Mucosa of stomach (tissue), 1 donor: ENCODE measurements around the gene LRATD1.
A peak's percentile ranks its signal among the peaks of the same experiment; 100 is the strongest.

Experiments
- H3K27me3 ChIP-seq: one replicate; pipeline ENCODE4 v1.7.0; 2013; ENCODE audit warnings: mild to moderate bottlenecking, low read length; ENCODE audit not compliant: control insufficient read depth, insufficient read depth
- H3K36me3 ChIP-seq: one replicate; pipeline ENCODE4 v1.7.0; 2013; ENCODE audit warnings: low read length; ENCODE audit not compliant: control insufficient read depth, insufficient read depth
- H3K4me1 ChIP-seq: one replicate; pipeline ENCODE4 v1.7.0; 2013; ENCODE audit warnings: mild to moderate bottlenecking, low read length; ENCODE audit not compliant: control insufficient read depth, insufficient read depth
- H3K4me3 ChIP-seq: one replicate; pipeline ENCODE4 v1.7.0; 2013; ENCODE audit warnings: low read length
- H3K9ac ChIP-seq: one replicate; pipeline ENCODE4 v1.7.0; 2013; ENCODE audit warnings: mild to moderate bottlenecking, low read length, moderate library complexity
- H3K9me3 ChIP-seq: one replicate; pipeline ENCODE4 v1.7.0; 2013; ENCODE audit warnings: mild to moderate bottlenecking, low read length, moderate library complexity; ENCODE audit not compliant: control insufficient read depth
- donor health status: Pancreatic carcinoma.

Gene LRATD1

GRCh38 chr2:14634489-14635390 is 2.2 kb downstream of the LRATD1 start:
- peak overlapping the region; percentile 62 for H3K9ac ChIP-seq
- peaks cover 10% of the 10 kb centered on the region for H3K27me3 ChIP-seq
- no peaks in the 10 kb centered on the region for H3K9me3 ChIP-seq
- peaks cover 23% of the 10 kb centered on the region for H3K4me1 ChIP-seq
- peak overlapping the region; percentile 68 for H3K4me3 ChIP-seq
- no peaks in the 10 kb centered on the region for H3K36me3 ChIP-seq

GRCh38 chr2:14635391-14635871 is 2.9 kb downstream of the LRATD1 start:
- Histone ChIP-seq H3K4me3 (peak overlapping the region; percentile 68), H3K4me1 (peaks cover 23% of the 10 kb centered on the region)

GRCh38 chr2:14638488-14638887 is 6.0 kb downstream of the LRATD1 start:
- no peak overlapping the region for H3K4me3 ChIP-seq
- H3K36me3 ChIP-seq: no peaks in the 10 kb centered on the region
- H3K9ac ChIP-seq: no peak overlapping the region
- peaks cover 6% of the 10 kb centered on the region for H3K4me1 ChIP-seq
- H3K27me3 ChIP-seq: peaks cover 6% of the 10 kb centered on the region
- H3K9me3 ChIP-seq: no peaks in the 10 kb centered on the region

More at GRCh38 chr2:14635391-14635871, 2.9 kb downstream of the LRATD1 start:
- peak overlapping the region; percentile 62 for H3K9ac ChIP-seq
- H3K9me3 ChIP-seq: no peaks in the 10 kb centered on the region
- peaks cover 10% of the 10 kb centered on the region for H3K27me3 ChIP-seq
- no peaks in the 10 kb centered on the region for H3K36me3 ChIP-seq

GRCh38 chr2:14641116-14641515 is 8.6 kb downstream of the LRATD1 start:
- H3K27me3 ChIP-seq: no peaks in the 10 kb centered on the region
- H3K9ac ChIP-seq: no peak overlapping the region
- H3K4me1 ChIP-seq: no peaks in the 10 kb centered on the region
- H3K9me3 ChIP-seq: no peaks in the 10 kb centered on the region
- no peaks in the 10 kb centered on the region for H3K36me3 ChIP-seq
- no peak overlapping the region for H3K4me3 ChIP-seq

- no peaks in the 10 kb centered on the region for H3K4me1 ChIP-seq
- no peak overlapping the region for H3K9ac ChIP-seq
- H3K27me3 ChIP-seq: no peaks in the 10 kb centered on the region
- H3K36me3 ChIP-seq: no peaks in the 10 kb centered on the region
- no peaks in the 10 kb centered on the region for H3K9me3 ChIP-seq
- no peak overlapping the region for H3K4me3 ChIP-seq
These were observed 10.0 kb downstream of the LRATD1 start for GRCh38 chr2:14642499-14642898.

- no peaks in the 10 kb centered on the region for H3K4me1 ChIP-seq
- no peak overlapping the region for H3K4me3 ChIP-seq
- no peaks in the 10 kb centered on the region for H3K36me3 ChIP-seq
- no peaks in the 10 kb centered on the region for H3K27me3 ChIP-seq
- no peaks in the 10 kb centered on the region for H3K9me3 ChIP-seq
- H3K9ac ChIP-seq: no peak overlapping the region
These were observed 15.2 kb downstream of the LRATD1 start for GRCh38 chr2:14647714-14648113.

GRCh38 chr2:14650066-14650465 is 17.5 kb downstream of the LRATD1 start:
- no peak overlapping the region for H3K9ac ChIP-seq
- no peaks in the 10 kb centered on the region for H3K27me3 ChIP-seq
- H3K9me3 ChIP-seq: no peaks in the 10 kb centered on the region
- H3K4me1 ChIP-seq: no peaks in the 10 kb centered on the region
- H3K4me3 ChIP-seq: no peak overlapping the region
- H3K36me3 ChIP-seq: no peaks in the 10 kb centered on the region

- Histone ChIP-seq H3K36me3 (no peaks in the 10 kb centered on the region), H3K27me3 (no peaks in the 10 kb centered on the region), H3K9me3 (no peaks in the 10 kb centered on the region), H3K4me3 (no peak overlapping the region), H3K9ac (no peak overlapping the region), H3K4me1 (no peaks in the 10 kb centered on the region)
These were observed 22.3 kb downstream of the LRATD1 start for GRCh38 chr2:14654835-14655282.

- Histone ChIP-seq H3K9me3 (no peaks in the 10 kb centered on the region), H3K4me3 (no peak overlapping the region), H3K4me1 (no peaks in the 10 kb centered on the region), H3K27me3 (no peaks in the 10 kb centered on the region), H3K9ac (no peak overlapping the region), H3K36me3 (no peaks in the 10 kb centered on the region)
These were observed 23.6 kb downstream of the LRATD1 start for GRCh38 chr2:14656146-14656545.

GRCh38 chr2:14661163-14661562 is 28.6 kb downstream of the LRATD1 start:
- Histone ChIP-seq H3K9ac (no peak overlapping the region), H3K4me3 (no peak overlapping the region), H3K27me3 (no peaks in the 10 kb centered on the region)

GRCh38 chr2:14673351-14673875 is 40.9 kb downstream of the LRATD1 start:
- no peaks in the 10 kb centered on the region for H3K36me3 ChIP-seq
- H3K4me3 ChIP-seq: no peak overlapping the region
- no peak overlapping the region for H3K9ac ChIP-seq
- H3K4me1 ChIP-seq: no peaks in the 10 kb centered on the region
- no peaks in the 10 kb centered on the region for H3K9me3 ChIP-seq
- no peaks in the 10 kb centered on the region for H3K27me3 ChIP-seq

More at GRCh38 chr2:14661163-14661562, 28.6 kb downstream of the LRATD1 start:
- H3K36me3 ChIP-seq: no peaks in the 10 kb centered on the region
- H3K4me1 ChIP-seq: no peaks in the 10 kb centered on the region
- no peaks in the 10 kb centered on the region for H3K9me3 ChIP-seq

- Histone ChIP-seq H3K4me3 (no peak overlapping the region), H3K36me3 (no peaks in the 10 kb centered on the region), H3K4me1 (no peaks in the 10 kb centered on the region), H3K9ac (no peak overlapping the region), H3K27me3 (no peaks in the 10 kb centered on the region), H3K9me3 (no peaks in the 10 kb centered on the region)
These were observed 43.0 kb downstream of the LRATD1 start for GRCh38 chr2:14675489-14675888.
